Testis (tissue), 3 donors: ENCODE measurements around the gene KRTAP2-4. TPM values are rescaled to one million over a fixed set of nuclear protein-coding genes. Genes with fewer than 3 reads are reported as not detected.
"Not testable (repeated sequence)": the region's sequence is repeated elsewhere in the genome, so short reads cannot be mapped to it uniquely, and the experiment has no call there.

Experiments
- DNase-seq: peaks from one replicate; pipeline ENCODE4 v3.0.0-alpha.2; 2019
- H3K27ac ChIP-seq, 2 donors: fragments of 200-600 bp; sonication (generic); one replicate each; pipeline ENCODE4 v1.5.1; 2019
- H3K27me3 ChIP-seq: fragments of 200-600 bp; sonication (generic); one replicate; pipeline ENCODE4 v1.5.1; 2019
- H3K36me3 ChIP-seq: fragments of 200-600 bp; sonication (generic); one replicate; pipeline ENCODE4 v1.5.1; 2017; ENCODE audit warnings: low read depth; ENCODE audit errors: missing control alignments
- H3K4me1 ChIP-seq: fragments of 200-600 bp; sonication (generic); one replicate; pipeline ENCODE4 v1.5.1; 2019
- H3K4me3 ChIP-seq, 2 donors: fragments of 200-600 bp; sonication (generic); one replicate each; pipeline ENCODE4 v1.5.1; 2017 to 2019
- H3K9me3 ChIP-seq: fragments of 200-600 bp; sonication (generic); one replicate; pipeline ENCODE4 v1.5.1; 2017
- POLR2A ChIP-seq: fragments of 450-650 bp; IDR thresholded peaks from one replicate; pipeline ENCODE4 v1.6.1; 2017; ENCODE audit warnings: antibody characterized with exemption, mild to moderate bottlenecking, moderate library complexity
- WGBS, 2 donors: methylation state at CpG; one replicate each; pipeline ENCODE4 v1.1.5; 2018; 5-methylcytosine and 5-hydroxymethylcytosine counted together
- intact Hi-C: fragments of 100-400 bp; cut with DNase I; formaldehyde crosslinking; loops from one replicate; pipeline ENCODE4 v1.15.1; 2023; ENCODE audit warnings: low total_unique reads
- polyA plus RNA-seq: library from polyadenylated mRNA; stranded (reverse); fragments of 350-450 nt; fragmentation: Illumina TruSeq; extraction: RNeasy Lipid Tissue Mini Kit (QIAGEN cat#74804); gene quantifications from one replicate; pipeline ENCODE4 v1.2.3, GENCODE V29; 2014; ENCODE audit warnings: low read depth, low replicate concordance; ENCODE audit not compliant: insufficient read depth
- total RNA-seq, 2 donors: library from RNA; depleted of rRNA; stranded (reverse); fragments of >200 nt; gene quantifications; one replicate each; pipeline ENCODE4 v1.2.3, GENCODE V29; 2016
- TF ChIP-seq, protein P1 (sequence below), 3 experiments: fragments of 450-650 bp in 2 of 3; fragments of 200-600 bp in 1 of 3; sonication (generic) in 1 of 3; IDR thresholded peaks; one replicate each; pipeline ENCODE4 v1.5.1; 2016 to 2019; ENCODE audit warnings: antibody characterized with exemption in 3 of 3, mild to moderate bottlenecking in 2 of 3, moderate library complexity in 1 of 3

Gene KRTAP2-4
- total and polyA plus RNA-seq, 3 donors from 2014 or later, result not detected

DNA sequence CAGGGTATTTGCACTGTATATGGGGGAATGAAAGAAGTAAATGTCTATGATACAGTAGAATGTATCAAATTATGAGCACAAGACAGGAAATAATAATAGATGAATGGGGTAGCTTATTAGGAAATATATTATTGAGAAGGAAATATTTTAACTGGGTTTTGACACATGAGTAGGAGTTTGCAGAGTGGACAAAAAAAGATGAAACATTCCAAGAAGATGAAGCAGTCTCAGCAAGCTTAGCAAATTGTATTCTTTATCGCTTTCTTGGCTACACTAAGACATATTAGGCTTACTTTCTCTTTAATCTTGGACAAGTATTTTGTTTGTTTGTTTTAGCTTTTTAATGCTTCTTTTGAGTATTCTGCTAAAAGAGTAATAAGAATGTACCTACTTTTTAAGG is 38.2 kb upstream of the KRTAP2-4 start:
- WGBS, 2 donors, result 64 to 77% methylated on average over 1 of the region's 1 CpG
- H3K27me3 ChIP-seq, result no peaks in the 10 kb centered on the region
- intact Hi-C loops, result no loop called here

DNA sequence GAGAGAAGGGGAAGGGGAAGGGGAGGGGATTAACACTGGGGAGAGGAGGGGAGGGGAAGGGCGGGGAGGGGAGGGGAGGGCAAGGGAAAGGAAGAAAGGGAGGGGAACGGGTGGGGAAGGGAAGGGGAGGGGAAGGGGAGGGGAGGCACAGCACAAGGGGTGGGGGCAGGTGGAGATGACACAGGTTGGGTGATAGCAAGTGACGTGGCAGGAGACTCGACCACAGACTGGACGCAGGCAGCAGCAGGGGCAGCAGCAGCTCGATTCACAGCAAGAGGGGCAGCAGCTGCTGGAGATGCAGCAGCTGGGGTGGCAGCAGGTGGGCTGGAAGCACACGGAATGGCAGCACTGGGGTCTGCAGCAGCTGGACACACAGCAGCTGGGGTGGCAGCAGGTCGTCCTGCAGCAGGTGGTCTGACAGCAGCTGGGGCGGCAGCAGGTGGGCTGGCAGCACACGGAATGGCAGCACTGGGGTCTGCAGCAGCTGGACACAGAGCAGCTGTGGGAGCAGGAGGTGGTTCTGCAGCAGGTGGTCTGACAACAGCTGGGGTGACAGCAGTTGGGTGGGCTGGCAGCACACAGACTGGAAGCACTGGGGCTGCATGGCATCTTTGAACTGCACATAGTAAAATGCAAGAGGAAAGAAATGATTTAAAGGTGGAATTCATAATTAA is 36.0 kb upstream of the KRTAP2-4 start, which contains the start of gene KRTAP4-16:
TSS of gene KRTAP4-16 (minus strand) at position 624 of the 674 bp plus-strand sequence. CDS start at position 624, 0 bp downstream.
- TF ChIP-seq POLR2A, result no peak
- TF ChIP-seq, protein P1, sequence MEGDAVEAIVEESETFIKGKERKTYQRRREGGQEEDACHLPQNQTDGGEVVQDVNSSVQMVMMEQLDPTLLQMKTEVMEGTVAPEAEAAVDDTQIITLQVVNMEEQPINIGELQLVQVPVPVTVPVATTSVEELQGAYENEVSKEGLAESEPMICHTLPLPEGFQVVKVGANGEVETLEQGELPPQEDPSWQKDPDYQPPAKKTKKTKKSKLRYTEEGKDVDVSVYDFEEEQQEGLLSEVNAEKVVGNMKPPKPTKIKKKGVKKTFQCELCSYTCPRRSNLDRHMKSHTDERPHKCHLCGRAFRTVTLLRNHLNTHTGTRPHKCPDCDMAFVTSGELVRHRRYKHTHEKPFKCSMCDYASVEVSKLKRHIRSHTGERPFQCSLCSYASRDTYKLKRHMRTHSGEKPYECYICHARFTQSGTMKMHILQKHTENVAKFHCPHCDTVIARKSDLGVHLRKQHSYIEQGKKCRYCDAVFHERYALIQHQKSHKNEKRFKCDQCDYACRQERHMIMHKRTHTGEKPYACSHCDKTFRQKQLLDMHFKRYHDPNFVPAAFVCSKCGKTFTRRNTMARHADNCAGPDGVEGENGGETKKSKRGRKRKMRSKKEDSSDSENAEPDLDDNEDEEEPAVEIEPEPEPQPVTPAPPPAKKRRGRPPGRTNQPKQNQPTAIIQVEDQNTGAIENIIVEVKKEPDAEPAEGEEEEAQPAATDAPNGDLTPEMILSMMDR (IDR thresholded peaks at IDR 0.05), result no peak
- H3K27ac ChIP-seq, result no peak within 1 kb of the TSS
- no peaks in the 10 kb centered on the region for H3K9me3 ChIP-seq
- 62 to 67% methylated on average over 7 to 10 of the region's 10 CpGs for WGBS, 2 donors
- H3K36me3 ChIP-seq, result no peaks in the 10 kb centered on the region
- no peak for DNase-seq
- H3K27me3 ChIP-seq, result no peaks in the 10 kb centered on the region
- intact Hi-C loops, result no loop called here
- no peak within 1 kb of the TSS for H3K4me3 ChIP-seq
- no peaks in the 10 kb centered on the region for H3K4me1 ChIP-seq

More for the DNA sequence above, 38.2 kb upstream of the KRTAP2-4 start:
- no peak overlapping the region for H3K27ac ChIP-seq
- H3K4me1 ChIP-seq, result no peaks in the 10 kb centered on the region
- TF ChIP-seq, protein P1 (IDR thresholded peaks at IDR 0.05), result no peak
- TF ChIP-seq POLR2A, result no peak
- no peak for DNase-seq
- H3K36me3 ChIP-seq, result no peaks in the 10 kb centered on the region
- H3K9me3 ChIP-seq, result no peaks in the 10 kb centered on the region
- no peak overlapping the region for H3K4me3 ChIP-seq

DNA sequence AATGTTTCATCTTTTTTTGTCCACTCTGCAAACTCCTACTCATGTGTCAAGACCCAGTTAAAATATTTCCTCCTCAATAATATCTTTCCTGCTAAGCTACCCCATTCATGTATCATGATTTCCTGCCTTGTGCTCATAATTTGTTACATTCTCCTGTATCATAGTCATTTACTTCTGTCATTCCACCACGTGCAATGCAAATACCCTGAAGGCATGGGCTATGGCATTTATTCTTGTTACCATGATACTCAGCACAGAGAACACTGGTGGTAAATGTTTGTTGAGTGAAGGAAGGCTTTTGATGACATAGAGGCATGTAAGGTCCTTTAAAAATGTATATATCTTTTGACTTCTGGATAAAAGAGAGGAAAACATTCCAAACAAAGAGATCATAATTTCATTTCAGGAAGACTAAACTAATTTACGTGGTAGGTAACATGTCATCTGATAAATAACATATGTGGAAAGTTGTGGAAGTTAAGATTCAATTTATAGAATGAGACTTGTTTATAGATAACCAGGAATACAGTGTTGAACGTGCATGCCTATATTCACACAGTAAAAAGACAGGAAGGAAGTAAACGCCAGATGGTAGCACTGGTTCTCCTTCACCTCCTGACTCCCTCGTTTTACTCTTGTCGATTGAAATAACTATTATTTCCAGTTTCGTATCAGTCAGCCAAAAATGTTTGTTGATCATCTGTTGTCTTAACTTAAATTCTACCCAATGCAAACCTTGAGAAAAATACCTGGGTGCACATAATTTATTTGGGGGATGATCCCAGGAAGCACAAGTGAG is 34.2 kb upstream of the KRTAP2-4 start:
- H3K27me3 ChIP-seq, intact Hi-C loops, H3K4me1 ChIP-seq, H3K4me3 ChIP-seq, H3K27ac ChIP-seq, H3K9me3 ChIP-seq, DNase-seq, H3K36me3 ChIP-seq: not testable (repeated sequence)
- WGBS, 2 donors, result 72 to 73% methylated on average over 7 of the region's 7 CpGs

DNA sequence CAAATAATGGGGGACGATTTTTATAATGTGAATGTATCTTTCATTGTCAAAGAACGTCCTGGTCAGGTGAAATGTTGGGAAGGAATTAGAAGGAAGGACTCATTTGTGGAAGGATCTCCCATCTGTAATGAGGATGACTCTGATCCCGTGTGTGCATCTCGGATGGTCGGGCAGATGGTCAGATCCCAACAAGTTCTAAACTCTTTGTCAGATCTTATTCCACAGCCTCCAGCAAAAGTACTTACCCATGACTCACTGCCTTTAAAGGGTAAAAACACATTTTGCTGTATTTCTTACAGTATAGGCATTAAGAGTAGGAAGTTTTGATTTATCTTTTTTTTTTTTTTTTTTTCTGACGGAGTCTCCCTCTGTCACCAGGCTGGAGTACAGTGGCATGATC is 32.8 kb upstream of the KRTAP2-4 start:
- Histone ChIP-seq H3K4me3 (no peak overlapping the region), H3K27me3 (no peaks in the 10 kb centered on the region), H3K9me3 (no peaks in the 10 kb centered on the region), H3K27ac (no peak overlapping the region), H3K4me1 (no peaks in the 10 kb centered on the region), H3K36me3 (no peaks in the 10 kb centered on the region)
- WGBS, 2 donors, result 77 to 80% methylated on average over 6 of the region's 6 CpGs
- DNase-seq, result no peak
- TF ChIP-seq, protein P1 (IDR thresholded peaks at IDR 0.05), result no peak
- no peak for TF ChIP-seq POLR2A
- intact Hi-C loops, result no loop called here

DNA sequence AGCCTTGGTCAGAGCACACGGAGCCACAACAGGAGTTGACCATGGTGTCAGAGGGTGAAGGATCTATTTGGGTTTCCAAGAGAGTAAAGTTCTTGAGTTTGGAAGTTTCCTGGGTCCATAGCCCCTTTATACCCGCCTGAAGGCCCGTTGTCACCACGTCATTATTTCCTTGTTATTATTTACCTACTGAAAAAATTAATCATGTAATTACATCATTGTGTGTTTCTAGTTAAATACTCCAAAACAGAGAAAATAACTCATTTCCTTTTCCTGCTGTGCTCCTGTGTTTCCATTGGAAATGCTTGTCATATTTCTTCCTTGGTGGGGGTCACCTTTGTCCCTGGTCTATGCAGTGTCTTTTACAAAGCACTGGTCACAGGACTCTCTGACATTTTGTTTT is 32.4 kb upstream of the KRTAP2-4 start, which contains the start of gene KRTAP4-8:
TSS of gene KRTAP4-8 (minus strand) at position 101 of the 400 bp plus-strand sequence. CDS start at position 43, 58 bp downstream.
- Histone ChIP-seq H3K27me3 (no peaks in the 10 kb centered on the region), H3K9me3 (no peaks in the 10 kb centered on the region), H3K36me3 (no peaks in the 10 kb centered on the region), H3K4me1 (no peaks in the 10 kb centered on the region), H3K27ac (no peak within 1 kb of the TSS), H3K4me3 (no peak within 1 kb of the TSS)
- TF ChIP-seq POLR2A, result no peak
- TF ChIP-seq, protein P1 (IDR thresholded peaks at IDR 0.05), result no peak
- DNase-seq, result no peak
- intact Hi-C loops, result no loop called here
- WGBS, 2 donors, result 71 to 74% methylated on average over 4 of the region's 4 CpGs
